HepG2 (cell line): ENCODE results near the gene MEGF10. TPM values are rescaled to one million over a fixed set of nuclear protein-coding genes. Genes with fewer than 3 reads are reported as not detected.

Experiments
- ATAC-seq: fragments of 200-7000 bp; cut with Tn5 transposase; 3 replicates; pipeline ENCODE4 v1.9.1; 2020; ENCODE audit warnings: mild to moderate bottlenecking, moderate library complexity
- BruUV-seq: library from RNA; stranded (reverse); fragments of 400-500 nt; replicated peaks from 2 replicates; lab custom pipeline; 2021; lab: Mats Ljungman, UMichigan
- CTCF ChIA-PET: fragments of 300-600 bp; formaldehyde crosslinking; extraction: SDS; loops from one replicate; lab custom pipeline; 2021; ENCODE audit warnings: low total read pairs, inconsistent platforms, low intra/inter-chr PET ratio; lab: Yijun Ruan, JAX
- POLR2A ChIA-PET: fragments of 350-600 bp; sonication (Branson Sonifier 250); formaldehyde crosslinking; loops from one replicate; lab custom pipeline; 2020; ENCODE audit warnings: antibody characterized with exemption, inconsistent platforms; lab: Yijun Ruan, JAX
- DNase-seq: peaks from one replicate; pipeline ENCODE4 v3.0.0-alpha.2; 2015; ENCODE audit warnings: low spot score
- FAIRE-seq: peaks from 3 replicates; lab custom pipeline; 2011; peaks lifted over from hg19 to GRCh38; lab: Jason Lieb, UNC
- H2AFZ ChIP-seq: one replicate; pipeline ENCODE4 v1.6.1; 2011; ENCODE audit warnings: low read length, inconsistent platforms
- H3K27ac ChIP-seq: fragments of 300-600 bp; 3 replicates; pipeline ENCODE4 v1.8.0; 2011; ENCODE audit warnings: mixed run types, mild to moderate bottlenecking, mixed read lengths, low read length, inconsistent platforms; ENCODE audit not compliant: insufficient read depth; ENCODE audit errors: extremely low read length
- H3K27me3 ChIP-seq, 2 experiments: fragments of 200-600 bp in 1 of 2; 2 replicates in 1 of 2; 3 replicates in 1 of 2; pipeline versions ENCODE4 v1.6.0 to v1.8.0; 2011; ENCODE audit warnings: low read length in 2 of 2, mild to moderate bottlenecking in 2 of 2, moderate library complexity in 2 of 2, inconsistent platforms in 1 of 2; ENCODE audit not compliant: insufficient read depth in 2 of 2, control insufficient read depth in 1 of 2
- H3K36me3 ChIP-seq, 2 experiments: fragments of 200-600 bp in 1 of 2; replicated peaks in 1 of 2; 2 replicates in 1 of 2; 3 replicates in 1 of 2; pipeline versions ENCODE4 v1.5.1 to v1.8.0; 2011; ENCODE audit warnings: low read length in 2 of 2, inconsistent platforms in 1 of 2; ENCODE audit not compliant: insufficient read depth in 2 of 2, control insufficient read depth in 1 of 2
- H3K4me1 ChIP-seq: 2 replicates; pipeline ENCODE4 v1.5.1; 2012; ENCODE audit warnings: low read length, inconsistent platforms; ENCODE audit not compliant: insufficient read depth
- H3K4me2 ChIP-seq: 2 replicates; pipeline ENCODE4 v1.6.0; 2011; ENCODE audit warnings: low read depth, low read length, inconsistent platforms
- H3K4me3 ChIP-seq, 3 experiments: fragments of 200-600 bp in 1 of 3; sonication (generic), shearing (Covaris generic) in 1 of 3; replicated peaks in 1 of 3; 2 replicates each; pipeline ENCODE4 v1.5.1; 2011 to 2016; ENCODE audit warnings: low read length in 3 of 3, inconsistent platforms in 2 of 3, low read depth in 2 of 3, mild to moderate bottlenecking in 2 of 3, control low read depth in 1 of 3, mixed read lengths in 1 of 3; ENCODE audit not compliant: insufficient read depth in 1 of 3
- H3K79me2 ChIP-seq: one replicate; pipeline ENCODE4 v1.6.1; 2011; ENCODE audit warnings: low read length, inconsistent platforms; ENCODE audit not compliant: insufficient read depth
- H3K9ac ChIP-seq: 2 replicates; pipeline ENCODE4 v1.6.0; 2011; ENCODE audit warnings: mild to moderate bottlenecking, low read depth, low read length, inconsistent platforms; ENCODE audit not compliant: insufficient read depth
- H3K9me3 ChIP-seq: 2 replicates; pipeline ENCODE4 v1.5.1; 2012; ENCODE audit warnings: mild to moderate bottlenecking, low read length
- H4K20me1 ChIP-seq: 2 replicates; pipeline ENCODE4 v1.6.0; 2011; ENCODE audit warnings: inconsistent platforms, mild to moderate bottlenecking, low read length, moderate library complexity; ENCODE audit not compliant: insufficient read depth
- GMEB2 ChIP-seq: IDR thresholded peaks from 2 replicates; pipeline ENCODE4 v1.6.1; 2016; ENCODE audit warnings: missing biosample characterization, missing genetic modification reagents, low read depth
- ISX ChIP-seq: sonication (generic); formaldehyde crosslinking; conservative IDR thresholded peaks from 2 replicates; pipeline ENCODE4 v1.5.0; 2020; ENCODE audit warnings: missing genetic modification reagents
- KAT8 ChIP-seq: IDR thresholded peaks from 2 replicates; pipeline ENCODE4 v1.6.1; 2016; ENCODE audit warnings: missing genetic modification reagents, missing compliant biosample characterization
- KLF6 ChIP-seq: IDR thresholded peaks from 2 replicates; pipeline ENCODE4 v1.8.0; 2016; ENCODE audit warnings: missing biosample characterization, missing genetic modification reagents
- PBX3 ChIP-seq: sonication (generic); formaldehyde crosslinking; IDR thresholded peaks from 2 replicates; pipeline ENCODE4 v1.8.1; 2023; ENCODE audit warnings: missing genetic modification reagents, inconsistent platforms, borderline replicate concordance
- SALL1 ChIP-seq: sonication (generic); formaldehyde crosslinking; IDR thresholded peaks from 2 replicates; pipeline ENCODE4 v1.8.0; 2022; ENCODE audit warnings: mild to moderate bottlenecking, missing genetic modification reagents
- SUZ12 ChIP-seq: fragments of 150-350 bp; IDR thresholded peaks from 2 replicates; pipeline ENCODE4 v1.6.1; 2014; ENCODE audit warnings: low read depth, low read length
- TEAD2 ChIP-seq: sonication (generic); formaldehyde crosslinking; IDR thresholded peaks from 2 replicates; pipeline ENCODE4 v1.9.0; 2021; ENCODE audit warnings: missing genetic modification reagents
- ZNF280D ChIP-seq: sonication (generic); formaldehyde crosslinking; IDR thresholded peaks from 2 replicates; pipeline ENCODE4 v1.5.1; 2020; ENCODE audit warnings: mild to moderate bottlenecking, missing genetic modification reagents
- ZNF326 ChIP-seq: sonication (generic); formaldehyde crosslinking; IDR thresholded peaks from 2 replicates; pipeline ENCODE4 v1.4.0; 2020; ENCODE audit warnings: missing genetic modification reagents, borderline replicate concordance
- ZNF329 ChIP-seq: sonication (generic); formaldehyde crosslinking; IDR thresholded peaks from 2 replicates; pipeline ENCODE4 v1.9.0; 2021; ENCODE audit warnings: low read depth, mild to moderate bottlenecking, missing genetic modification reagents
- ZNF576 ChIP-seq: sonication (generic); formaldehyde crosslinking; IDR thresholded peaks from 2 replicates; pipeline ENCODE4 v1.4.0; 2020; ENCODE audit warnings: mild to moderate bottlenecking, missing genetic modification reagents
- ZNF746 ChIP-seq: sonication (generic); formaldehyde crosslinking; IDR thresholded peaks from 2 replicates; pipeline ENCODE4 v1.8.0; 2022; ENCODE audit warnings: mild to moderate bottlenecking, missing genetic modification reagents
- ZNF777 ChIP-seq: sonication (generic); formaldehyde crosslinking; IDR thresholded peaks from 2 replicates; pipeline ENCODE4 v1.4.0; 2020; ENCODE audit warnings: missing genetic modification reagents
- WGBS: methylation state at CpG from one replicate; pipeline ENCODE4 v1.1.6; 2017; ENCODE audit warnings: low lambda C conversion rate; 5-methylcytosine and 5-hydroxymethylcytosine counted together
- in situ Hi-C: cut with HindIII; loops from 2 replicates; pipeline ENCODE4 v1.10.0; 2017; ENCODE audit warnings: low pct_unique_long_range_greater_than_20kb; ENCODE audit not compliant: extremely low pct_ligation_motif_present
- intact Hi-C: fragments of 100-400 bp; cut with micrococcal nuclease; formaldehyde crosslinking; loops from one replicate; pipeline ENCODE4 v1.10.0; 2022; ENCODE audit not compliant: unreplicated experiment
- polyA plus RNA-seq, 8 experiments: library from polyadenylated mRNA; depleted of rRNA in 3 of 8; stranded (reverse) in 7 of 8; unstranded in 1 of 8; fragments of >200 nt; fragmentation: Illumina TruSeq in 4 of 8; extraction: Trizol in 4 of 8; gene quantifications; 2 replicates each; pipeline versions ENCODE4 v1.2.1 to v1.2.3, GENCODE V29; 2011 to 2016; ENCODE audit warnings: low read depth in 4 of 8, missing spikeins in 1 of 8, mixed read lengths in 1 of 8; ENCODE audit not compliant: insufficient read depth in 1 of 8
- total RNA-seq, 5 experiments: library from RNA; depleted of rRNA; stranded (reverse); fragments of >200 nt; fragmentation: Illumina TruSeq; extraction: Trizol; gene quantifications; 2 replicates each; pipeline ENCODE4 v1.2.3, GENCODE V29; 2016; ENCODE audit warnings: low read depth in 1 of 5

Gene MEGF10
- total and polyA plus RNA-seq, 2 of the 13 experiments (the other 11 are each of a cell fraction or from before 2014, with no cell fraction given): not detected

- intact Hi-C loops: loop anchor here (5.0 kb wide), 1 partner anchor 655 kb away; no protein-coding TSS in a partner anchor
- in situ Hi-C loops: loop anchor here (10.0 kb wide), 1 partner anchor 657 kb away; no protein-coding TSS in a partner anchor
- H3K4me1 ChIP-seq: no peaks in the 10 kb centered on the region
- H4K20me1 ChIP-seq: no peaks in the 10 kb centered on the region
- TF ChIP-seq ZNF329 (no peak), SALL1 (no peak), KAT8 (CRISPR knock-in tag) (no peak), ZNF326 (CRISPR knock-in tag) (no peak), TEAD2 (CRISPR knock-in tag) (no peak), KLF6 (CRISPR knock-in tag) (no peak), GMEB2 (CRISPR knock-in tag) (no peak), ZNF280D (CRISPR knock-in tag) (no peak), ZNF746 (no peak), SUZ12 (no peak), ZNF576 (CRISPR knock-in tag) (no peak), ZNF777 (CRISPR knock-in tag) (no peak), PBX3 (CRISPR knock-in tag) (no peak), ISX (no peak)
- H3K9ac ChIP-seq: no peak overlapping the region
- no peak for ATAC-seq
- no peak for DNase-seq
- no peaks in the 10 kb centered on the region for H3K79me2 ChIP-seq
- no peak overlapping the region for H3K27ac ChIP-seq
- H3K4me3 ChIP-seq: no peak overlapping the region
- no peaks in the 10 kb centered on the region for H3K36me3 ChIP-seq
- POLR2A ChIA-PET: no interaction called here
- FAIRE-seq: no peak
- H2AFZ ChIP-seq: no peak overlapping the region
- no peak overlapping the region for H3K4me2 ChIP-seq
- CTCF ChIA-PET: no interaction called here
- WGBS: 18% methylated on average over 10 of the region's 10 CpGs
- no peaks in the 10 kb centered on the region for H3K9me3 ChIP-seq
- no TSS peak for BruUV-seq
- H3K27me3 ChIP-seq: no peaks in the 10 kb centered on the region; a peak in 1 of 5 replicates
Observed at GRCh38 chr5:127311781-127312525, 21.4 kb downstream of the MEGF10 start.
